Mesodermal cell (in vitro differentiated cells): Measurements from ENCODE around the gene SPOCK3.

Experiments used
- H3K27ac ChIP-seq: 2 replicates; pipeline ENCODE4 v1.7.0; 2013; ENCODE audit warnings: mild to moderate bottlenecking, low read depth, low read length, moderate library complexity; ENCODE audit not compliant: severe bottlenecking
- H3K36me3 ChIP-seq: 2 replicates; pipeline ENCODE4 v1.7.1; 2013; ENCODE audit warnings: mild to moderate bottlenecking, low read length, moderate library complexity; ENCODE audit not compliant: control insufficient read depth, insufficient read depth
- H3K4me1 ChIP-seq: one replicate; pipeline ENCODE4 v1.7.1; 2013; ENCODE audit warnings: mild to moderate bottlenecking, low read length; ENCODE audit not compliant: insufficient read depth, control insufficient read depth, poor library complexity, severe bottlenecking
- H3K4me3 ChIP-seq: 2 replicates; pipeline ENCODE4 v1.7.0; 2013; ENCODE audit warnings: low read length, control low read depth, mild to moderate bottlenecking; ENCODE audit not compliant: insufficient read depth, poor library complexity, severe bottlenecking; ENCODE audit errors: extremely low read depth
- H3K9me3 ChIP-seq: 2 replicates; pipeline ENCODE4 v1.7.1; 2013; ENCODE audit warnings: mild to moderate bottlenecking, low read length, moderate library complexity; ENCODE audit not compliant: control insufficient read depth
- WGBS, 2 experiments: methylation state at CpG; one replicate each; pipeline ENCODE4 v1.1.5; 2013; ENCODE audit warnings: missing lambda C conversion rate in 2 of 2; ENCODE audit not compliant: insufficient coverage in 2 of 2; 5-methylcytosine and 5-hydroxymethylcytosine counted together

The SPOCK3 gene

GRCh38 chr4:167230744-167231143 is 3.5 kb downstream of the SPOCK3 start:
- WGBS, 2 experiments, result 95 to 100% methylated on average over 1 to 2 of the region's 5 CpGs
- Histone ChIP-seq H3K4me3 (no peak overlapping the region), H3K36me3 (no peaks in the 10 kb centered on the region), H3K9me3 (no peaks in the 10 kb centered on the region), H3K4me1 (no peaks in the 10 kb centered on the region), H3K27ac (no peak overlapping the region)

- H3K36me3 ChIP-seq, result no peaks in the 10 kb centered on the region
- H3K9me3 ChIP-seq, result no peaks in the 10 kb centered on the region
- no peak overlapping the region for H3K4me3 ChIP-seq
- H3K27ac ChIP-seq, result no peak overlapping the region
- H3K4me1 ChIP-seq, result no peaks in the 10 kb centered on the region
- no CpG with 5 or more reads among the region's 2 CpGs for WGBS, 2 experiments
These were observed 12.2 kb downstream of the SPOCK3 start for GRCh38 chr4:167222099-167222498.

- Histone ChIP-seq H3K4me3 (no peak overlapping the region), H3K36me3 (no peaks in the 10 kb centered on the region), H3K9me3 (no peaks in the 10 kb centered on the region), H3K27ac (no peak overlapping the region), H3K4me1 (no peaks in the 10 kb centered on the region)
- WGBS, 2 experiments, result 95 to 100% methylated on average over 2 of the region's 4 CpGs
These were observed 13.2 kb downstream of the SPOCK3 start for GRCh38 chr4:167221084-167221483.

- Histone ChIP-seq H3K9me3 (no peaks in the 10 kb centered on the region), H3K36me3 (no peaks in the 10 kb centered on the region), H3K4me3 (no peak overlapping the region), H3K4me1 (no peaks in the 10 kb centered on the region), H3K27ac (no peak overlapping the region)
- WGBS, 2 experiments, result 67 to 80% methylated on average over 2 of the region's 3 CpGs
These were observed 16.2 kb downstream of the SPOCK3 start for GRCh38 chr4:167218022-167218608.

- H3K36me3 ChIP-seq, result no peaks in the 10 kb centered on the region
- no peaks in the 10 kb centered on the region for H3K4me1 ChIP-seq
- no CpG with 5 or more reads among the region's 2 CpGs for WGBS, 2 experiments
These were observed 17.5 kb downstream of the SPOCK3 start for GRCh38 chr4:167216783-167217182.

GRCh38 chr4:167210166-167210565 is 24.1 kb downstream of the SPOCK3 start:
- 94 to 100% methylated on average over 1 of the region's 2 CpGs for WGBS, 2 experiments
- no peak overlapping the region for H3K27ac ChIP-seq
- no peaks in the 10 kb centered on the region for H3K4me1 ChIP-seq
- no peaks in the 10 kb centered on the region for H3K9me3 ChIP-seq
- no peak overlapping the region for H3K4me3 ChIP-seq
- H3K36me3 ChIP-seq, result no peaks in the 10 kb centered on the region

More at GRCh38 chr4:167216783-167217182, 17.5 kb downstream of the SPOCK3 start:
- Histone ChIP-seq H3K9me3 (no peaks in the 10 kb centered on the region), H3K4me3 (no peak overlapping the region), H3K27ac (no peak overlapping the region)

- Histone ChIP-seq H3K4me1 (no peaks in the 10 kb centered on the region), H3K27ac (no peak overlapping the region), H3K36me3 (no peaks in the 10 kb centered on the region), H3K4me3 (no peak overlapping the region), H3K9me3 (no peaks in the 10 kb centered on the region)
- WGBS, 2 experiments, result no CpG with 5 or more reads among the region's 1 CpG
These were observed 37.8 kb downstream of the SPOCK3 start for GRCh38 chr4:167196344-167197012.

- H3K27ac ChIP-seq, result no peak overlapping the region
- no peak overlapping the region for H3K4me3 ChIP-seq
These were observed 43.9 kb downstream of the SPOCK3 start for GRCh38 chr4:167190379-167190778.

GRCh38 chr4:167185465-167185864 is 48.8 kb downstream of the SPOCK3 start:
- Histone ChIP-seq H3K4me1 (no peaks in the 10 kb centered on the region), H3K27ac (no peak overlapping the region), H3K9me3 (no peaks in the 10 kb centered on the region), H3K36me3 (no peaks in the 10 kb centered on the region), H3K4me3 (no peak overlapping the region)
- no CpG with 5 or more reads among the region's 3 CpGs for WGBS, 2 experiments

More at GRCh38 chr4:167190379-167190778, 43.9 kb downstream of the SPOCK3 start:
- Histone ChIP-seq H3K36me3 (no peaks in the 10 kb centered on the region), H3K9me3 (no peaks in the 10 kb centered on the region), H3K4me1 (no peaks in the 10 kb centered on the region)
- WGBS, 2 experiments, result no CpG with 5 or more reads among the region's 2 CpGs

GRCh38 chr4:167183036-167183435 is 51.3 kb downstream of the SPOCK3 start:
- H3K4me1 ChIP-seq, result no peaks in the 10 kb centered on the region
- H3K27ac ChIP-seq, result no peak overlapping the region
- no peaks in the 10 kb centered on the region for H3K36me3 ChIP-seq
- H3K4me3 ChIP-seq, result no peak overlapping the region
- H3K9me3 ChIP-seq, result no peaks in the 10 kb centered on the region

- Histone ChIP-seq H3K4me1 (no peaks in the 10 kb centered on the region), H3K27ac (no peak overlapping the region), H3K4me3 (no peak overlapping the region), H3K9me3 (no peaks in the 10 kb centered on the region), H3K36me3 (no peaks in the 10 kb centered on the region)
- WGBS, 2 experiments, result 40% methylated on average over 1 of the region's 1 CpG; no CpG with 5 or more reads in 1 of the 2 experiments
These were observed 56.4 kb downstream of the SPOCK3 start for GRCh38 chr4:167177925-167178324.
